HG03558 (cell line): Measurements from ENCODE around the gene PSMD1.
"Not testable (repeated sequence)": the region's sequence is repeated elsewhere in the genome, so short reads cannot be mapped to it uniquely, and the experiment has no call there.

ENCODE experiments used
- ATAC-seq: cut with Tn5 transposase; IDR thresholded peaks from one replicate; pipeline ENCODE4 v1.9.1; 2021; ENCODE audit warnings: moderate number of reproducible peaks; ENCODE audit not compliant: unreplicated experiment; ENCODE audit errors: extremely low read depth

Gene PSMD1

GRCh38 chr2:231134910-231135655, 78.4 kb downstream of the PSMD1 start:
- ATAC-seq: no peak

DNA sequence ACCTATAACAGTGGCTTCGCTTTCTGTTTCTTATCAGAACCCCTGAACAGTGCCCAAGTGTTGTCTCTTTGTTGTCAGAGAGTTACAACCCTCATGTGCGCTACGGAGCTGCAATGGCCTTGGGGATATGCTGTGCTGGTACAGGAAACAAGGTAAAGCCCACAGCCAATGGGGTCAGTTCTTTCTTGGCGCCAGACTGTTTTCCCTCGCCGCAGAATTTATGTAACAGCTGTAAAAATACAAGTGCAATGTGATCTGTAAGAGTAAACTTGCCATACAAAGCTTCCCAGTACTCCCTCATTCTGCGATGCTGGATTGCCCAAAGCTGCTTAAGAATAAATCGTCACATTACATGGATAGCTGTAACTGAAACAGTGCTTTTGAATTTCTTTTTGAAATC, 82.0 kb downstream of the PSMD1 start:
- ATAC-seq: no peak

GRCh38 chr2:231139796-231140195, 83.1 kb downstream of the PSMD1 start:
- no peak for ATAC-seq

GRCh38 chr2:231140808-231141207, 84.1 kb downstream of the PSMD1 start:
- not testable (repeated sequence) for ATAC-seq

- ATAC-seq: no peak
These were observed 88.2 kb downstream of the PSMD1 start for GRCh38 chr2:231144896-231145295.

DNA sequence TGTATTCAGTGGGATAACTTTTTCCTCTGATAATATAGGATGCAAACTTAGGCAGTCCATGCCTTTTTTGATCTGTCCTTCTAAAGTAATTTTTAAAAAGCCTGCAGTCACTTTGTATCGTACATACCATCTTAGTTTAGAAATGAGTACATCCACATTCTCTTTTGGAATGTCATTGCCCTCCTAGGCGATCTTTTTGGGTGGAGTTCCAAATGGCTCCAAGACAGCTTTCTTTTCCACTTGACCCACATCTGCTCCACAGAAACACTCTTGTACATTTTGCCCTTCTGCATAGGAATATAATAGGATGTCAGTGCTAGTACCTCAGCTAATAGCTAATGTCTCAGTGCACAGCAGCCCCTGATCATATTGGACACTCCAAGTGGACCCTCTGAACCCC, 90.0 kb downstream of the PSMD1 start:
- ATAC-seq: no peak

GRCh38 chr2:231152800-231153557, 96.3 kb downstream of the PSMD1 start:
- ATAC-seq: no peak

DNA sequence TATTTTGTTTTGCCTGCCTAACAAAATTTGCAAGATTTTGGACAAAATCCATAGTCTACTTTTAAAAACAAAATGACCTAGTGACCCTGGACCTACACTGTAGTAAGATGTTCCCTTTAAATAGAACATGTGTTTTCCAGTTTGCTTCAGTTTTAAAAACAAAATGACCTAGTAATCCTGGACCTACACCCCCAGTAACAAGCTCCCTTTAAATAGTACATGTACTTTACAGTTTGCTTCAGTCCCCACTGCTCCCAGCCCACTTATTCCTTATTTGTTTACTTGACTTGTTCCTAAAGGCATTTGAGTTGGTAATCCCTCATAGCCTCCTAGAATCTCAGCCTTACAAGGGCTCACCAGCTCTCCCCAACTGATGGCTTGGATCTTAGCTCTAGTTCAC, 102.6 kb downstream of the PSMD1 start:
- ATAC-seq: no peak

DNA sequence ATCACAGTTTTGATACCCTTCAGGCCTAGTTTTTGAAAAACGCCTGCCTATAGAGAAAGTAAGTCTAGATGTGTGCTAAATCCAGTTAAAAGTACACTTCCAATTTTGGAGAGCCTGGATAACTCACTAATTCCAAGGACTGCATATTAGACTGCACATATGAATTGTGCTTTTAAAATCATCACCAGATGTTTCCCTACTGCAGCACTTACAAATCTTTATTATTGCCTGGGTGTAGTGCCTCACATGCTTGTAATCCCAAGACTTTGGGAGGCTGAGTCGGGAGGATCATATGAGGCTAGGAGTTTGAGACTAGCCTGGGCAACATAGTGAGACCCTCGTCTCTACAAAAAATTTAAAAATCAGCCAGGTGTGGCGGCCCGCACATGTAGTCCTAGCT, 104.0 kb downstream of the PSMD1 start:
- ATAC-seq: no peak

- ATAC-seq: no peak
These were observed 104.7 kb downstream of the PSMD1 start for GRCh38 chr2:231161252-231161839.

GRCh38 chr2:231161877-231162329, 105.2 kb downstream of the PSMD1 start:
- ATAC-seq: no peak

- no peak for ATAC-seq
These were observed 106.3 kb downstream of the PSMD1 start for GRCh38 chr2:231163011-231163410.

DNA sequence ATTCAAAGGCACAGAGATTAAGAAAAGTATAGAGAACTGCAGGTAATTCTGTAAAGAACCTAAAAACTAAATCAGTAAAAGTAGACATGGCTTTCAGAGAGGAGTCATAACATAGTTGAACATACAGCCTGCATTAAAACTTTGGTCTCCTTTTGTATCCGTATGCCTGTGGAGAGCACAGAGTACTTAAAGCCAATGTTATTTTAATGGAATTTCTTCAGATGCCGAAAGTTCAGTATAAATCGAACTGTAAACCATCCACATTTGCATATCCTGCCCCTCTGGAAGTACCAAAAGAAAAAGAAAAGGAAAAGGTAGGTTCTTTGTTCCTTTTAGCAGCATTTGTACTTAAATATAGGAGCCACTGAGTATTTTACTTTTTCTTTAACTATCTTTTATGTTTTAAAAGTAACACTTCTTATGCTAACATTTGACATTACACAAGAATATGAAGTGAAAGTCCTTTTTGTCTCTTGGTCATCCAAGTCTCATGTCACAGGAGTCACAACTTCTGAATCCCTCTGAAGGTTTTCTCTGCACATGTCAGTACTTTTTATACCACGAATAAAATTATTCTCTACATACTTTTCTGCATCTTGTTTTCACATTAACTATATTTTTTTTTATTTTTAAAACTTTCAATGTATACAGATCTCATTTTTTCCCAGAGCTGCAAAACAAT, 106.9 kb downstream of the PSMD1 start:
- ATAC-seq: no peak

DNA sequence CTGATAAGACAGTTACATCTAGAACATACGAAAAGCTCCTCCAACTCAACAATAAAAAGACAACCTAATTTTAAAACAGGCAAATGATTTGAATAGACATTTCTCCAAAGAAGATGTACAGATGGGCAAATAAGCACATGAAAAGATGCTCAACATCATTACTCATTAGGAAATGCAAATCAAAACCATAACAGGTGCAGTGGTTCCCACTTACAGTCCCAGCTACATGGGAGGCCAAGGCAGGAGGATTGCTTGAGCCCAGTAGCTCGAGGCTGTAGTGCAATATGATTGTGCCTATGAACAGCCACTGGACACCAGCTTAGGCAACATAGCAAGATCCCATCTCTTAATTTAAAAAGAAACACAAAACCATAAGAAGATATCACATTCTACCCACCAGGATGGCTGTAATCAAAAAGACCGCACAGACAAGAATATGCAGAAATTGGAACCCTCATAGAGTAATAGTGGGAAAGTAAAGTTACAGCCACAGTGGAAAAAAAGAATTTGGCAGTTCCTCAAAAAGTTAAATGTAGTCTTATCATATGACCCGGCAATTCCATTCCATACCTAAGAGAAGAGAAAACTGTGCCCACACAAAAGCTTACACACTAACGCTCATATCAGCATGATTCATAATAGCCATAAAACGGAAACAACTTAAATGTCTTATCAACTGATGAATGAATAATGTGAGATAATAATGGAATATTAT, 111.2 kb downstream of the PSMD1 start:
- no peak for ATAC-seq

DNA sequence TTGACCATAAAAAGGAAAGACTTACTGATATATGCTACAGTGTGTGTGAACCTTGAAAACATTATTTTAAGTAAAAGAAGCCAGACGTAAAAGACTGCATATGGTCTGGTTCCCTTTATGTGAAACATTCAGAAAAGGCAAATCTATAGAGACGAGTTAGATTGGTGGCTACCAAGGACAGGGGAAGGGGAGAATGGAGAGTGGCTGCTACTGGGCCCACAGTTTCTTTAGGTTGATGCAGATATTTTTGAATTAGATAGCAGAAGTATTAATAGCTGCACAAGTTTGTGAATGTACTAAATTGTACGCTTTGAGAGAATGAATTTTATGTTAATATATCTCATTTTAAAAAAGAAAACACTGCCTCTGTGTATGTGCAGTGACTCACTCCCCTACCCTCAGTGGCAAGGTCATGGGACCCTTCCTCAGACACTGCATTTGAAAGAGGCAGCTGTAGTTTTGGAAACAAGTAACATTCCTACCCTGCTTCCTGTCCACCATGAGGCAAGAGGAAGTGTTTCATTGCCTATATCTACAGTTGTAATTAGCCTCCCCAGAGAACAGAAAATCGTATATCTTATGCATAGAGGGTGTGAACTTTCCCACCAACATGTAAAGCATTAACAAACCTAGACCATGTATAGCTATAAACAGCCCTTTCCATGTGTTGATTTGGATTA, 111.9 kb downstream of the PSMD1 start:
- ATAC-seq: no peak

DNA sequence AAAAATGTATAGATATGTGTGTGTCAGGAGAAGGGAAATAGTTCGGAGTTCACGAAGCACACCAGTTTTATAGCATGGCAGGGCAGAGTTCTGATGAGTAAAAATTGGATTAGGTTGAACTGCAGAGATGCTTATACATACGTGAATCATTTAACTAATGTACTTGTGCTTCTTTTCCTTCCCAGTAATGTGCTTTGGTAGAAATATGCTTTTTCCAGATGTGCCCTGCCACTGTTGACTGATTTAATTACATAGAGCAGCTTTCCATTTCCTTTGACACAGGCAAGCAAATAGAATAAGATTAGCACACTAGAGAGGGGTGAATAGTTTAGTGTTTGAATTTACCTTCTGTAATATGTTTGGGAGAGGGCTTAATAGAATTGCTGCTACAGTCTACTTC, 112.8 kb downstream of the PSMD1 start:
- no peak for ATAC-seq

- ATAC-seq: no peak
These were observed 113.4 kb downstream of the PSMD1 start for GRCh38 chr2:231170055-231170454.

- no peak for ATAC-seq
These were observed 115.4 kb downstream of the PSMD1 start for GRCh38 chr2:231172025-231172424.

- ATAC-seq: no peak
These were observed 117.6 kb downstream of the PSMD1 start for GRCh38 chr2:231174211-231174651.

DNA sequence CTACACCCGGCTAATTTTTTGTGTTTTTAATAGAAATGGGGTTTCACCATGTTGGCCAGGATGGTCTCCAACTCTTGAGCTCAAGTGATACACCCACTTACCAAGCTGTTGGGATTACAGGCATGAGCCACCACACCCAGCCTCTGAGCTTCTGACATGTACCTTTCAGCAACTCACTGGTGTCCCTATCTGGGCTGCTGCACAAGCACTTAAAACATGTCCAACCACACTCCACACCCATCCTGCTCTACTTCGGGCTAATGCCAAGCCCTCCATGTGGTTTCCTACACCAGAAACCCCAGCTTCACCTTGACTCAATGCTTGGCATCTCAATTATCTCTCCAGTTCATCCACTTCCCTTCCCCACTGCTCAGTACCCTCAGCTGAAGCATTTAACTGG, 119.4 kb downstream of the PSMD1 start:
- no peak for ATAC-seq
